ENCODE measurements around the gene LIPT1. TPM values are rescaled to one million over a fixed set of nuclear protein-coding genes. Genes with fewer than 3 reads are reported as not detected.

LIPT1 gene
- total and polyA plus RNA-seq, 2 of the 4 experiments (the other 2 are of a cell fraction) = 3.2 to 3.5 TPM

DNA sequence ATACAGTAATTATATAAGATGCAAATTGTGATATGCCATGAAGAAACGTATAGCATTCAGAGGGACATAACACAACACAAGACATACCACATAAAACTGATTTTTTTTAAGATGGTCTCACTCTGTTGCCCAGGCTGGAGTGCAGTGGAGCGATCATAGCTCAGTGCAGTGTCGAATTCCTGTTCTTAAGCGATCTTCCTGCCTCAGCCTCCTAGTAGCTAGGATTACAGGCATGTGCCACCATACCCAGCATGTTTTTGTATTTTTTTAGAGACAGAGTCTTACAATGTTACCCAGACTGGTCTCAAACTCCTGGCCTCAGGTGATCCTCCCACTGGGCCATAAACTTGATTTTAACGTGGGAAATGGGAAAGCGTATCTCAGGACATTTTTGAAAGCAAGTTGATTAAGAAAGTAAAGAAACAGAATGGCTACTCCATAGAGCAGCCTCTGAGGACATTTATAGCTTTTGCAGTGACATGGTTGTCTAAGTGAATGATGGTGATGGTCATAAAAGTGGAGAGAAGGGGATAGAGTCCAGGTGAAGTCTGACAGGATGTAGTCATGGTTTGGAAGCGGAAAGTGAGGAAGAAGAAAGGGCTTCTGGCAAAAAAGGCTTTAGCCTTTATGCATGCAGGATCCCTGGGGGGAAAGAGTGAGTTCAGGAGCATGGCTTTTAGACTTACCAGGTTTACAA is 2.4 kb upstream of the LIPT1 start:
- POLR2A ChIA-PET (ENCODE audit: unreplicated experiment) = no interaction called here
- CTCF ChIA-PET = no interaction called here
- intact Hi-C loops (cut with micrococcal nuclease) = no loop called here

More for the DNA sequence above, 2.4 kb upstream of the LIPT1 start:
- dilution Hi-C loops (cut with HindIII; ENCODE audit: low sequenced_read_pairs, unreplicated experiment) = no loop called here
- no peak overlapping the region for H2AK5ac ChIP-seq (ENCODE audit: low read depth, low read length)
- H4K91ac ChIP-seq (ENCODE audit: insufficient read depth, low read depth, low read length) = no peak overlapping the region
- H4K8ac ChIP-seq (ENCODE audit: low read depth in 2 of 2, low read length in 2 of 2) = no peak overlapping the region
- no peak overlapping the region for H3K4ac ChIP-seq (ENCODE audit: low read depth, low read length)
- peaks cover 15 to 20% of the 10 kb centered on the region in 2 experiments for H3K79me1 ChIP-seq (ENCODE audit: low read depth in 1 of 2, low read length in 2 of 2)
- ATAC-seq (ENCODE audit: low read depth) (no peak), DNase-seq (no peak)
- 100% methylated on average over 1 of the region's 7 CpGs; no CpG with 5 or more reads in 1 of the 2 experiments for WGBS, 2 experiments (ENCODE audit: extremely low coverage in 2 of 2, insufficient read length in 1 of 2)
- H3K27ac ChIP-seq (ENCODE audit: insufficient read depth, low read length) = no peak overlapping the region
- no peak overlapping the region for H3K4me2 ChIP-seq (ENCODE audit: low read depth, low read length)
- H3K23ac ChIP-seq (ENCODE audit: low read depth, low read length) = no peak overlapping the region
- no peak overlapping the region for H2AFZ ChIP-seq (replicated peaks; ENCODE audit: low read length, poor library complexity)
- no peaks in the 10 kb centered on the region for H3K9me1 ChIP-seq (ENCODE audit: insufficient read depth, low read length)
- no peaks in the 10 kb centered on the region for H3K36me3 ChIP-seq (ENCODE audit: control insufficient read depth, insufficient read depth, low read length)
- H3K14ac ChIP-seq (replicated peaks; ENCODE audit: low read depth, low read length) = no peak overlapping the region
- H3K4me1 ChIP-seq (ENCODE audit: control insufficient read depth, insufficient read depth, low read length) = peaks cover 5% of the 10 kb centered on the region
- H3K56ac ChIP-seq (ENCODE audit: extremely low read depth, insufficient read depth, low read length) = no peak overlapping the region
- H2BK20ac ChIP-seq (ENCODE audit: low read depth, low read length) = no peak overlapping the region
- BruUV-seq (replicated peaks) = no TSS peak
- H3K4me3 ChIP-seq (ENCODE audit: insufficient read depth, low read depth, low read length) = no peak overlapping the region
- H2AK9ac ChIP-seq (replicated peaks; ENCODE audit: low read depth, low read length, poor library complexity) = no peak overlapping the region
- no peaks in the 10 kb centered on the region for H4K20me1 ChIP-seq (ENCODE audit: insufficient read depth, low read length)
- H3K9me3 ChIP-seq (ENCODE audit: control insufficient read depth, insufficient read depth, low read length) = no peaks in the 10 kb centered on the region
- H3K27me3 ChIP-seq (ENCODE audit: control insufficient read depth, insufficient read depth, low read length) = no peaks in the 10 kb centered on the region
- no peak overlapping the region for H2BK5ac ChIP-seq (ENCODE audit: low read depth, low read length, poor library complexity, severe bottlenecking)
- no peak overlapping the region for H2BK120ac ChIP-seq (ENCODE audit: low read depth, low read length)
- no peak overlapping the region for H3K9ac ChIP-seq (ENCODE audit: low read depth, low read length)
- no peak overlapping the region for H3K18ac ChIP-seq (ENCODE audit: low read depth, low read length)
- H2BK15ac ChIP-seq (ENCODE audit: low read depth, low read length) = no peak overlapping the region
- H4K5ac ChIP-seq (ENCODE audit: low read depth, low read length) = no peak overlapping the region
- in situ Hi-C loops (cut with MboI; ENCODE audit: low sequenced_read_pairs) = loop anchor here (25.0 kb wide), 1 partner anchor 1110 kb away; no protein-coding TSS in a partner anchor
- TF ChIP-seq SMC3 (IDR thresholded peaks at IDR 0.05; ENCODE audit: low read depth, low read length) (no peak), CTCF (conservative IDR thresholded peaks at IDR 0.05; ENCODE audit: low read depth, low read length) (no peak), RCOR1 (IDR thresholded peaks at IDR 0.05; ENCODE audit: insufficient replicate concordance, low read length) (no peak), RAD21 (IDR thresholded peaks at IDR 0.05; ENCODE audit: low read length) (no peak), CHD1 (IDR thresholded peaks at IDR 0.05; ENCODE audit: low read depth, low read length) (no peak), MAZ (IDR thresholded peaks at IDR 0.05; ENCODE audit: borderline replicate concordance, low read depth, low read length) (no peak), MAFK (IDR thresholded peaks at IDR 0.05; ENCODE audit: low read depth, low read length) (no peak), ELK1 (IDR thresholded peaks at IDR 0.05; ENCODE audit: borderline replicate concordance, low read depth, low read length) (no peak), BHLHE40 (IDR thresholded peaks at IDR 0.05; ENCODE audit: low read depth, low read length) (no peak), MXI1 (IDR thresholded peaks at IDR 0.05; ENCODE audit: borderline replicate concordance, low read depth, low read length) (no peak), POLR2A (IDR thresholded peaks at IDR 0.05; ENCODE audit: low read depth, low read length) (no peak), FOS (IDR thresholded peaks at IDR 0.05; ENCODE audit: low read depth, low read length) (no peak)
- TF ChIP-seq, protein P1, sequence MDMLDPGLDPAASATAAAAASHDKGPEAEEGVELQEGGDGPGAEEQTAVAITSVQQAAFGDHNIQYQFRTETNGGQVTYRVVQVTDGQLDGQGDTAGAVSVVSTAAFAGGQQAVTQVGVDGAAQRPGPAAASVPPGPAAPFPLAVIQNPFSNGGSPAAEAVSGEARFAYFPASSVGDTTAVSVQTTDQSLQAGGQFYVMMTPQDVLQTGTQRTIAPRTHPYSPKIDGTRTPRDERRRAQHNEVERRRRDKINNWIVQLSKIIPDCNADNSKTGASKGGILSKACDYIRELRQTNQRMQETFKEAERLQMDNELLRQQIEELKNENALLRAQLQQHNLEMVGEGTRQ (IDR thresholded peaks at IDR 0.05; ENCODE audit: low read depth, low read length) = no peak

Data from IMR-90 (cell line).